ENCODE data around the gene GRK3.
"Not testable (repeated sequence)": the region's sequence is repeated elsewhere in the genome, so short reads cannot be mapped to it uniquely, and the experiment has no call there.

Gene GRK3

DNA sequence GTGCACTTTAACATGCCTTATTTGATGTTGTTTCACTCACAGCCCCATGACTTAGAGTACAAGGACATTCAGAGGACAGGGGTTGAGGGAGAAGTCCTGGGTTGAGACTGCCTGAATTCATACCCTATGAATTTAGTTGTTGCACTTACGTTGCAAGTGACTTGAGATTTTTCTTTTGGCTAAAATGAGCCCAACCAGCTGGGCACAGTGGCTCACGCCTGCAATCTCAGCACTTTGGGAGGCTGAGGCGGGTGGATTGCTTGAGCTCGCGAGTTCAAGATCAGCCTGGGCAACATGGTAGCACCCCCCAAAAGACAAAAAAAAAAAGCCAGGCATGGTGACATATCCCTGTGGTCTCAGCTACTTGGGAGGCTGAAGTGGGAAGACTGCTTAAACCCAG lies 7.3 kb upstream of the GRK3 start:
- H3K27me3 ChIP-seq (ENCODE audit: control insufficient read depth, low read length): peaks cover 7% of the 10 kb centered on the region
- H3K79me2 ChIP-seq (ENCODE audit: control insufficient read depth, low read length): no peaks in the 10 kb centered on the region
- H4K20me1 ChIP-seq (ENCODE audit: control insufficient read depth, insufficient read depth, low read depth, low read length): no peaks in the 10 kb centered on the region
- H3K4me1 ChIP-seq (ENCODE audit: control insufficient read depth, low read length): peaks cover 5% of the 10 kb centered on the region
- no peaks in the 10 kb centered on the region for H3K9me3 ChIP-seq (ENCODE audit: control insufficient read depth, insufficient read depth, low read length)
- H3K36me3 ChIP-seq (ENCODE audit: control insufficient read depth, low read length): no peaks in the 10 kb centered on the region
- H3K27ac ChIP-seq (ENCODE audit: low read depth, low read length): no peak overlapping the region
- no peaks in the 10 kb centered on the region for H3F3A ChIP-seq (ENCODE audit: control insufficient read depth, insufficient read depth)
- no peaks in the 10 kb centered on the region for H3K9me2 ChIP-seq (replicated peaks; ENCODE audit: control insufficient read depth, low read length)
- H3K4me2 ChIP-seq (ENCODE audit: low read length): no peak overlapping the region
- no peak for TF ChIP-seq EZH2phosphoT487 (IDR thresholded peaks at IDR 0.05; ENCODE audit: borderline replicate concordance, low read length)
- TF ChIP-seq, protein P1, sequence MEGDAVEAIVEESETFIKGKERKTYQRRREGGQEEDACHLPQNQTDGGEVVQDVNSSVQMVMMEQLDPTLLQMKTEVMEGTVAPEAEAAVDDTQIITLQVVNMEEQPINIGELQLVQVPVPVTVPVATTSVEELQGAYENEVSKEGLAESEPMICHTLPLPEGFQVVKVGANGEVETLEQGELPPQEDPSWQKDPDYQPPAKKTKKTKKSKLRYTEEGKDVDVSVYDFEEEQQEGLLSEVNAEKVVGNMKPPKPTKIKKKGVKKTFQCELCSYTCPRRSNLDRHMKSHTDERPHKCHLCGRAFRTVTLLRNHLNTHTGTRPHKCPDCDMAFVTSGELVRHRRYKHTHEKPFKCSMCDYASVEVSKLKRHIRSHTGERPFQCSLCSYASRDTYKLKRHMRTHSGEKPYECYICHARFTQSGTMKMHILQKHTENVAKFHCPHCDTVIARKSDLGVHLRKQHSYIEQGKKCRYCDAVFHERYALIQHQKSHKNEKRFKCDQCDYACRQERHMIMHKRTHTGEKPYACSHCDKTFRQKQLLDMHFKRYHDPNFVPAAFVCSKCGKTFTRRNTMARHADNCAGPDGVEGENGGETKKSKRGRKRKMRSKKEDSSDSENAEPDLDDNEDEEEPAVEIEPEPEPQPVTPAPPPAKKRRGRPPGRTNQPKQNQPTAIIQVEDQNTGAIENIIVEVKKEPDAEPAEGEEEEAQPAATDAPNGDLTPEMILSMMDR (IDR thresholded peaks at IDR 0.05; ENCODE audit: low read depth, low read length, poor library complexity, severe bottlenecking): no peak
- no peak overlapping the region for H3K4me3 ChIP-seq (ENCODE audit: low read length)

DNA sequence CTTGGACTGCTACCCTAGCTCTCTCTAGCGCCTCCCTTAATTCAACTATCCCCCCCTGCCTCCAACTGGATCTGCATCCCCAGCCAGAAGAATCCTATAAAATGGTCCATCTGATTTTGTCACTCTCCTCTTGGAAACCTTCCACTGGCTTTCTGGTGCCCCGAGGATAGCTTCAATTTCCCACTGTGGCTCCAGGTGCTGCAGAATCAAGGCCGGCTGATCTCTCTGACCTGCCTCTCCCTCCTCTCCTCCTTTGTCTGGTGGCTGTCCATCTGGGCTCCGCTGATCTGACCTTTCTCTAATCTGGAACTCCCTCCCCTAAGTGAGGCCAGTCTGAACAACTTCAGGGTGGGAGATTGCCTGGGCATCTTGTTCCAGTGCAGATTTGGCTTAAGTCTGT lies 6.1 kb upstream of the GRK3 start:
- Histone ChIP-seq H3F3A (ENCODE audit: control insufficient read depth, insufficient read depth) (0 out of 2 replicates have a peak, but pooled peaks cover 3% of the 10 kb centered on the region), H3K4me1 (ENCODE audit: control insufficient read depth, low read length) (peaks cover 16% of the 10 kb centered on the region), H3K36me3 (ENCODE audit: control insufficient read depth, low read length) (no peaks in the 10 kb centered on the region), H3K27me3 (ENCODE audit: control insufficient read depth, low read length) (peaks cover 5% of the 10 kb centered on the region), H3K79me2 (ENCODE audit: control insufficient read depth, low read length) (no peaks in the 10 kb centered on the region), H3K4me3 (ENCODE audit: low read length) (no peak overlapping the region), H3K9me3 (ENCODE audit: control insufficient read depth, insufficient read depth, low read length) (no peaks in the 10 kb centered on the region), H3K4me2 (ENCODE audit: low read length) (no peak overlapping the region), H3K27ac (ENCODE audit: low read depth, low read length) (no peak overlapping the region), H4K20me1 (ENCODE audit: control insufficient read depth, insufficient read depth, low read depth, low read length) (no peaks in the 10 kb centered on the region), H3K9me2 (replicated peaks; ENCODE audit: control insufficient read depth, low read length) (no peaks in the 10 kb centered on the region)
- TF ChIP-seq, protein P1 (IDR thresholded peaks at IDR 0.05; ENCODE audit: low read depth, low read length, poor library complexity, severe bottlenecking): no peak
- TF ChIP-seq EZH2phosphoT487 (IDR thresholded peaks at IDR 0.05; ENCODE audit: borderline replicate concordance, low read length): no peak

DNA sequence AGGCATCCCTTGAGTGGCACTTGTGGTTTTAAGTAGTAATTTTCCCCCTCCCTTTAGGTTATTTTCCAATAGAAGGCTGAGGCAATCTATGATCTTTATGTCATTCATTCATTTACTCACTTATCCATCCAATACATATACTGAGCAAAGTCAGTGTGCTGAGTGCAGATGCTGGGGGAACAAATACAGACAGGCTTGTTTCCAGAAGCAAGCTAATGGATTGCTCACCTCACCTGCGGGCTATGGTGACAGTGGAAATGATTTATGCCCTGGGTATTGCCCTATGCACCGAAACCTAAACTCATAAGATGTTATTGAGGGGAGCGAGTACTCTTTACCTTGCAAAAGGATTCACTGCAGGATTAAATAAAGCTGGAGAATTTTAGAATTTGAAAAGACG lies 4.6 kb upstream of the GRK3 start:
- H3K79me2 ChIP-seq (ENCODE audit: control insufficient read depth, low read length); H3K27ac ChIP-seq (ENCODE audit: low read depth, low read length); H3K27me3 ChIP-seq (ENCODE audit: control insufficient read depth, low read length); H3K4me2 ChIP-seq (ENCODE audit: low read length); H4K20me1 ChIP-seq (ENCODE audit: control insufficient read depth, insufficient read depth, low read depth, low read length); H3K9me3 ChIP-seq (ENCODE audit: control insufficient read depth, insufficient read depth, low read length); H3K9me2 ChIP-seq (replicated peaks; ENCODE audit: control insufficient read depth, low read length); H3K4me3 ChIP-seq (ENCODE audit: low read length); H3F3A ChIP-seq (ENCODE audit: control insufficient read depth, insufficient read depth); H3K36me3 ChIP-seq (ENCODE audit: control insufficient read depth, low read length): not testable (repeated sequence)
- peaks cover 27% of the 10 kb centered on the region for H3K4me1 ChIP-seq (ENCODE audit: control insufficient read depth, low read length)

DNA sequence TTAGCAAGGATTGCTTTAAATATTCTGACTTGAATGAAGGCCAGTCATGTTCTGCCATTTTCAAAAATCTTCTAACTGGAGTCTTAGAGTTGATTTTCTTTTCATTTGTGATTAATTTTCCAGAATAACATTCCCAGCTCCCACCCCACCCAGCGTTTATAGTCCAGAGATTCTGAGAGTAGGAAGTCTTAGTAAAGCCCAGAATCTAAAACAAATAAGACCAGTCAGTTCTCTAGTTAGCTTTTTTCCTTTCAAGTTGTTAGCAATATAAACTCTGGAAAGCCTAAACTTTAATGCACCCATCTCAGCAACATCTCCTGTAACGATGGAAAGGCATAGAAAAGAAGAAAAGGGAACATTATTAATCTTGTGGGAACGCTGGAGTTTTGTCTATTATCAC lies 3.3 kb upstream of the GRK3 start:
- H3K27me3 ChIP-seq (ENCODE audit: control insufficient read depth, low read length): peaks cover 15% of the 10 kb centered on the region
- not testable (repeated sequence) for H3K27ac ChIP-seq (ENCODE audit: low read depth, low read length); H3K4me2 ChIP-seq (ENCODE audit: low read length); H3K79me2 ChIP-seq (ENCODE audit: control insufficient read depth, low read length); H4K20me1 ChIP-seq (ENCODE audit: control insufficient read depth, insufficient read depth, low read depth, low read length); H3K36me3 ChIP-seq (ENCODE audit: control insufficient read depth, low read length); H3K9me2 ChIP-seq (replicated peaks; ENCODE audit: control insufficient read depth, low read length); H3K4me3 ChIP-seq (ENCODE audit: low read length); H3K9me3 ChIP-seq (ENCODE audit: control insufficient read depth, insufficient read depth, low read length); H3F3A ChIP-seq (ENCODE audit: control insufficient read depth, insufficient read depth)
- peaks cover 37% of the 10 kb centered on the region for H3K4me1 ChIP-seq (ENCODE audit: control insufficient read depth, low read length)

DNA sequence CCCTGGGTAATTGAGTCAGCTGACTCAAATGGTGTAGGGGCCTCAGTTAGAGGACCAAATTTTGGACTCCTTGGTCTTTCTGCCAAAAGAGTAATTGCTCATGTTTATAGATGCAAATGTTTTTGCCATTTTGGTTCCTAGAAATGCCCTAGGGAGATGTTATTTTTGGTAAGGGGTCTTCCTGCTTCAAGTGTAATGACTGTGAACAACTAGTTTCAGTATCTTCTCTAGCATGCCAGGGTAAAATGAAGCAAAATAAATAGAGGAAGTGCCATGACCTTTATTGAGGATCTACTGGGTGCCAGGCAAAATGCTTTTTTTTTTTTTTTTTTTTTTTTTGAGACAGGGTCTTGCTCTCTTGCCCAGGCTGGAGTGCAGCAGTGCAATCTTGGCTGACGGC lies 2.5 kb upstream of the GRK3 start:
- H3K27ac ChIP-seq (ENCODE audit: low read depth, low read length); H3K9me3 ChIP-seq (ENCODE audit: control insufficient read depth, insufficient read depth, low read length); H3K4me3 ChIP-seq (ENCODE audit: low read length); H3K36me3 ChIP-seq (ENCODE audit: control insufficient read depth, low read length); H4K20me1 ChIP-seq (ENCODE audit: control insufficient read depth, insufficient read depth, low read depth, low read length); H3K9me2 ChIP-seq (replicated peaks; ENCODE audit: control insufficient read depth, low read length); H3K4me2 ChIP-seq (ENCODE audit: low read length); H3F3A ChIP-seq (ENCODE audit: control insufficient read depth, insufficient read depth): not testable (repeated sequence)
- H3K27me3 ChIP-seq (ENCODE audit: control insufficient read depth, low read length): peaks cover 17% of the 10 kb centered on the region
- H3K79me2 ChIP-seq (ENCODE audit: control insufficient read depth, low read length): peaks cover 12% of the 10 kb centered on the region
- H3K4me1 ChIP-seq (ENCODE audit: control insufficient read depth, low read length): peaks cover 44% of the 10 kb centered on the region

DNA sequence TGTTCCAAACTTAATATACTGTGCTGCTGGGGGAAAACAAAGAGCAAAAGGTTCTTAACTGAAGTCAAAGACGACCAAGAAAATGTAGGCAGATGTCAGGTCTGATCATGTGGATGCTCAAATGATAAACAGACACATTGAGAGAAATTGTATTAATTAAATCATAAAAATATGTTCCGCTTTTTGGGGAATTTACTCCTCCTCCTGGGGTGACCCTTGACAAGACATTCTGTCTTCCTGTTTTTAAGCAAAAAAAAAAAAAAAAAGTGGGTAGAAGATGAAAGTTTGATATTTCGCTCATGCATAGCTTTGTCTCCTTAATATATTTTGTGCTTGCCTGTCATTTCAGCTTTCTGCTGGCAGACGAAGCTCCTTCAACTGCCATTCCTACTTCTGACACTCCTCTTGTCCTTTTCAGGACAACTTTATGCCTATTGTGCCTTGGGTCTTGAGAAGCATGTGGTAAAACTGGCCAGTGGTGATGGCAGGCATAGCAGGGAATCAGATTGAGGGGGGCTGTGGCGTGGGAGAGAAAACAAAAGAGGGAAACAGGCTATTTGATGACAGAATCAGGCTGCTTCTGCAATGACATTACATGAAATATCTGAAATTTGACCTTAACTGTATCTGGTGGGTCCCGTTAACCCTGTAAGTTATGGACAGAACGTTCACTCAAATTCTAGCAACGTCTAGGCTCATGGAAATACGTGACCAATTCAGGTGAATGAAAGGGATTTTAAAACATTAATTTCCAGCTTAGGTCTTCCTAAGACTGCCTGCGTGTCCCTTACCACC lies 1.3 kb upstream of the GRK3 start:
- Histone ChIP-seq H3K4me3 (ENCODE audit: low read length) (peak overlapping the region; percentile 84), H3K4me1 (ENCODE audit: control insufficient read depth, low read length) (peaks cover 55% of the 10 kb centered on the region), H3K4me2 (ENCODE audit: low read length) (peak overlapping the region; percentile 81), H3K27ac (ENCODE audit: low read depth, low read length) (0 out of 2 replicates have a peak overlapping the region, but pooled peaks have one; percentile 11), H3K79me2 (ENCODE audit: control insufficient read depth, low read length) (peaks cover 12% of the 10 kb centered on the region), H3K27me3 (ENCODE audit: control insufficient read depth, low read length) (peaks cover 17% of the 10 kb centered on the region)
- not testable (repeated sequence) for H4K20me1 ChIP-seq (ENCODE audit: control insufficient read depth, insufficient read depth, low read depth, low read length); H3K9me3 ChIP-seq (ENCODE audit: control insufficient read depth, insufficient read depth, low read length); H3K36me3 ChIP-seq (ENCODE audit: control insufficient read depth, low read length); H3K9me2 ChIP-seq (replicated peaks; ENCODE audit: control insufficient read depth, low read length); H3F3A ChIP-seq (ENCODE audit: control insufficient read depth, insufficient read depth)

All from DOHH2 (cell line).